Effector memory CD4-positive, alpha-beta T cell (primary cell): ENCODE measurements around the gene DNAL4.
A peak's percentile ranks its signal among the peaks of the same experiment; 100 is the strongest.

ENCODE experiments used
- DNase-seq, 3 donors: peaks; one replicate each; pipeline ENCODE4 v3.0.0-alpha.2; 2020
- H3K27ac ChIP-seq: 2 replicates; pipeline ENCODE4 v1.7.0; 2013; ENCODE audit warnings: mild to moderate bottlenecking, low read length, moderate library complexity; ENCODE audit not compliant: insufficient read depth, poor library complexity, severe bottlenecking
- H3K27me3 ChIP-seq: replicated peaks from 2 replicates; pipeline ENCODE4 v1.7.0; 2013; ENCODE audit warnings: mild to moderate bottlenecking, low read length; ENCODE audit not compliant: insufficient read depth, control insufficient read depth, poor library complexity, severe bottlenecking
- H3K36me3 ChIP-seq: 2 replicates; pipeline ENCODE4 v1.7.0; 2013; ENCODE audit warnings: mild to moderate bottlenecking, low read length, moderate library complexity; ENCODE audit not compliant: control insufficient read depth, insufficient read depth
- H3K4me1 ChIP-seq: 2 replicates; pipeline ENCODE4 v1.7.0; 2013; ENCODE audit warnings: low read length, mild to moderate bottlenecking; ENCODE audit not compliant: control insufficient read depth, insufficient read depth, poor library complexity, severe bottlenecking
- H3K4me3 ChIP-seq: 2 replicates; pipeline ENCODE4 v1.7.0; 2013; ENCODE audit warnings: low read length, low read depth, mild to moderate bottlenecking; ENCODE audit not compliant: insufficient read depth, poor library complexity, severe bottlenecking
- H3K9me3 ChIP-seq: 2 replicates; pipeline ENCODE4 v1.7.0; 2013; ENCODE audit warnings: mild to moderate bottlenecking, low read length, moderate library complexity; ENCODE audit not compliant: control insufficient read depth

DNAL4 gene

DNA sequence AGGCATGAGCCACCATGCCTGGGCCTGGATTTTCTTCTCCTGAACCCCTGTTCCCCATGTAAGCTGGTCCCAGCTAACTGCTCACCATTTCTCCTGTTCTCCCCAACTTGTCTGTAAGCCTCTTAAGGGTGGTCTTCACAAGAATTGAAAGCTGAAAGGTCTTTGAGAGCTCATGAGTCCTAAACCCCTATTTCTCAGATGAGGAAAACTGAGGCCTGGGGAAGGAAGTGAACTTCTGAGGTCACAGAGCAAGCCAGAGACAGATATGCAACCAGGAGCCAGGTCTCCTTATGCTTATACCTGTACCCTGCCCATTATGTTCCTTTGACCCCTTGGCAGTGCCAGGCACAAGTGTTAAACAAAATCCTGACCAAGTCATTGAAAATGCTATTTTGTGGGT lies 33.6 kb upstream of the DNAL4 start:
- DNase-seq = no peak

DNA sequence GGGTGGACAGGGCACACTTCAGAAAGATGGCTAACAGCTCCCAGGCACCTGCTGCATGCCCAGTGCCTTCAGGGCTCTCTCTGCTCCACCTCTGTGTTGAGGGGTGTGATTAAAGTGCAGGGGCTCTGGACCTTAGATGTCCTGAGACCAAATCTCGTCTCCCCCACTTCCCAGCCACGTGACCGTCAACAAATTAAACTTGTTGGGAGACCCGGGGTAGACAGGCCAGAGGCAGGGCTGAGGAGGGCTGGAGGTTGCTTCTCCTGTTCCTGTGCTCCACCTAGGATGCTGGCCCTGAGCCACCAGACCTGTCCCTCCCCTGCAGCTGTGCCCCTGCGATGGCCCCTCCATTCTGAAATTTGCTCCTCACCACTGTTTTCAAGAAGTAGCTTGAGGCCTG lies 32.9 kb upstream of the DNAL4 start:
- H3K27ac ChIP-seq = no peak overlapping the region
- no peak for DNase-seq
- H3K27me3 ChIP-seq = no peaks in the 10 kb centered on the region
- H3K4me1 ChIP-seq = no peaks in the 10 kb centered on the region
- no peaks in the 10 kb centered on the region for H3K9me3 ChIP-seq
- no peak overlapping the region for H3K4me3 ChIP-seq
- H3K36me3 ChIP-seq = no peaks in the 10 kb centered on the region

More for the DNA sequence above, 33.6 kb upstream of the DNAL4 start:
- H3K36me3 ChIP-seq = no peaks in the 10 kb centered on the region
- H3K4me3 ChIP-seq = no peak overlapping the region
- no peaks in the 10 kb centered on the region for H3K27me3 ChIP-seq
- no peaks in the 10 kb centered on the region for H3K4me1 ChIP-seq
- H3K9me3 ChIP-seq = no peaks in the 10 kb centered on the region
- H3K27ac ChIP-seq = no peak overlapping the region

DNA sequence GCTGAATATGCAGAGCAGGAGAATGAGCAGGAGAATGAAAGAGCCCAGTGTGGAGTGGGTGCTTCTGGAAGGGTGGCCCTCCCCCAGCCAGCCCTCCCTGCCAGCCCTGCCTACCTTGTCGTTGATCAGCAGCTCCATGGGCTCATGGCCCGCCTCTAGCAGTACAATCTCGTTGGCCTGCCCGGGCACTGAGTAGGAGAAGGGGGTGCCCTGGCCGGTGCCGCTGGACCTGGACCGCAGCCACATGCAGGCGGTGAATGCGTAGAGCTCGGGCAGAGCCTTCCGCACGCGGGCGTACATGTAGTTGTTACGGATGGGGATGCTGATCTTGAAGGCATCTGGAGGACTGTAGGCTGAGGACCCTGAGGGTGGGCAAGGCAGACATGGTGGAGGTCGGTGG lies 32.4 kb upstream of the DNAL4 start:
- Histone ChIP-seq H3K27ac (no peak overlapping the region), H3K4me3 (no peak overlapping the region), H3K27me3 (no peaks in the 10 kb centered on the region), H3K4me1 (no peaks in the 10 kb centered on the region), H3K9me3 (no peaks in the 10 kb centered on the region), H3K36me3 (no peaks in the 10 kb centered on the region)
- DNase-seq = no peak

DNA sequence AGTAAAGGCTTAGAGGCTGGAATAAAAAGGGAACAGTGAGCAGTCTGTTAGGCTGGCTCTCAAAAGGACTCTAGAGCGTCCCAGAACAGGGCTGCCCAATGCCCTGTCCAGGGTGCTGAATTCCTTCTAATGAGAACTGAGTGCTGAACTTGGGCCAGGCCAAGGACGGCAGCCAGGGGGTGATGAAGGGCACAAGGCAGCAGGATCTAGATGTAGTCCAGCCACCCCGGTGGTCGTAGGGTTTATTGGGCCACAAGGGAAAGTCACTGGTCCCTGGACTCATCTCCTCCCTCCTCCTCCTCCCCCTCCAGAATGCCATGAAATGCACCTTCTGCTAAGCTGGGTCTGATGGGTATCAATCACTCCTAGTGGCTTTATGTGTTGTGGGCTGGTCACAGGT lies 30.6 kb upstream of the DNAL4 start:
- Histone ChIP-seq H3K4me1 (no peaks in the 10 kb centered on the region), H3K4me3 (no peak overlapping the region), H3K9me3 (no peaks in the 10 kb centered on the region), H3K36me3 (no peaks in the 10 kb centered on the region), H3K27me3 (no peaks in the 10 kb centered on the region), H3K27ac (no peak overlapping the region)
- peak in 1 of 3 donors; percentile 8 for DNase-seq

DNA sequence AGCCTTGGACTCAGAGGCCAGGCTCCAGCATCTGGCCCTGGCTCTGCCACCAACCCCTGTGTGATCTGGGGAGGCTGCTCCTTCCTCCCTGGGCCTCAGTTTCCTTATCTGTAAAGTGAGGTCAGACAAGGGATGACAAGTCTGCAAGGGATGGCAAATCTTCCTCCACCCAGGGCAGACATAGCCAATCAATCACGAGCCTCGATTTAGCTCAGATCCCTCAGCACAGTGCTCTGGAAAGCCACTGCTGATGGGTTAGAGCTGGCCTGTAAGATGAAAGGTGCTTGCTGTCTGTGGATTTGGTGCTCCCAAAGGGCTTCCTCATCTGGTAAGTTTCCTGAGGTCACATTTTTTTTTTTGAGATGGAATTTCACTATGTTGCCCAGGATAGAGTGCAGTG lies 29.7 kb upstream of the DNAL4 start:
- Histone ChIP-seq H3K4me1 (no peaks in the 10 kb centered on the region), H3K9me3 (no peaks in the 10 kb centered on the region), H3K27me3 (no peaks in the 10 kb centered on the region), H3K36me3 (no peaks in the 10 kb centered on the region), H3K27ac (no peak overlapping the region), H3K4me3 (no peak overlapping the region)
- no peak for DNase-seq

DNA sequence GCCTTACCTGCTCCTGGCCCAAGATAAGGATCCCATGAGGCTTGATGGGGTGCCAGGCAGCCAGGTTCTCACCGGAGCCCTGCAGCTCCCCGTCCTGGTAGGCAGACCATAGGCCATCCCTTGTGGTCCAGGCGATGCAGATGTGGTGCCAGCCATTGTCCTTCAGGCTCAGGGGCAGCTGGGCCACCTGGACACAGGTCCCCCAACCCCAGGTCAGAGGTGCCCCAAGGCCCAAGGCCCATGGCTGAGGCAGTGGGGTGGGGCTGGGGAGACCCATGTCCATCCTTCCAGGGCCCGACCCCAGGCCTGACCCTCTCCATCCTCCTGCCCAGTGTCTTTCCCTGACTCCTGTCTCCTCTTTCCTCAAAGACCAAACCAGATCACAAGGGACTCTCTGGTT lies 29.1 kb upstream of the DNAL4 start:
- Histone ChIP-seq H3K9me3 (no peaks in the 10 kb centered on the region), H3K27ac (no peak overlapping the region), H3K4me1 (no peaks in the 10 kb centered on the region), H3K27me3 (no peaks in the 10 kb centered on the region), H3K36me3 (no peaks in the 10 kb centered on the region), H3K4me3 (no peak overlapping the region)
- DNase-seq = no peak

DNA sequence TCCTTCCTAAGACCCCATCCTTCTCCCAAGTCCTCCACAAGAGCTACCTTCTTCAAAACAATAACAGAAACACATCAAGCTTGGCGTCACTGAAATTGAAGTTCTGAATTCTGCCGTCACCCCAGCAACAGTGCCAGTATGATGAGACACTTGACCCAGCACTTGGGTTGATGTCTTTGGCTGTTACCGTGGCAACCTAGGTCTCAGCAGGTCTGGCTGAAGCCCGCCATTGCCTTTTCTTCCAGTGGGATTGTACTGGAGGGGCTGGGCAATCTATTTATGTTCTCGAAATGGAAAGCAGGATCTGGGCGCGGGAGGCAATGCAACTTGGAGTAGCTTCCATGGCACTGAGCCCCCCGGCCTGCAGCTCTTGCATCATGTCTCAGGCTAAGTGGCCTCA lies 26.1 kb upstream of the DNAL4 start:
- Histone ChIP-seq H3K4me1 (no peaks in the 10 kb centered on the region), H3K4me3 (no peak overlapping the region), H3K27me3 (no peaks in the 10 kb centered on the region), H3K27ac (no peak overlapping the region), H3K9me3 (no peaks in the 10 kb centered on the region), H3K36me3 (no peaks in the 10 kb centered on the region)
- DNase-seq = no peak

DNA sequence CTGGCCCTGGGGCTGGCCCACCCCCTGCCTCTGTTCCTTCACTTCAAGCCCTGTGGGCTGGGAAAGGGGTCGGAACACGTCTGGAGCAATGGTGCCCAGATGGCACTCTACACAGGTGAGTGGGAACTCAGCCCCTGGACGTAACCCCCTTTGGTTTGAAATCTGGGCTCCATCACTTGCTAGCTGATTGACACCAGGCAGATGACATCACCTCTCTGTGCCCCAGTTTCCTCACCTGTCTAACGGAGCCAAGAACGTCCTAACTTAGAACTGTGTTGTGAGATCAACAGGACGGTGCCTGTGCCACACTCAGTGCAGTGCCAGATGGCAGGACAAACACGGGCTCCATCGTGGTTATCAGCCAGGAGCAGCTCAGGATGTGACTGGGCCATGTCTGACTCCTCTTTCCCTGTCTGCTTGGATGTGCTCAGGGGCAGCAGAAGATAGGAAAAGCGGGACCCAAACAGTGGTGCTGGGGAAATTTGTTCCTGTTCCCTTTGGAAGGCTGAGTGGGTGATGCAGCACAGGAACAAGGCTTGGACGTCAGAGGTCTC lies 25.5 kb upstream of the DNAL4 start:
- Histone ChIP-seq H3K4me1 (no peaks in the 10 kb centered on the region), H3K27ac (no peak overlapping the region), H3K27me3 (no peaks in the 10 kb centered on the region), H3K36me3 (no peaks in the 10 kb centered on the region), H3K9me3 (no peaks in the 10 kb centered on the region), H3K4me3 (no peak overlapping the region)
- DNase-seq = no peak

DNA sequence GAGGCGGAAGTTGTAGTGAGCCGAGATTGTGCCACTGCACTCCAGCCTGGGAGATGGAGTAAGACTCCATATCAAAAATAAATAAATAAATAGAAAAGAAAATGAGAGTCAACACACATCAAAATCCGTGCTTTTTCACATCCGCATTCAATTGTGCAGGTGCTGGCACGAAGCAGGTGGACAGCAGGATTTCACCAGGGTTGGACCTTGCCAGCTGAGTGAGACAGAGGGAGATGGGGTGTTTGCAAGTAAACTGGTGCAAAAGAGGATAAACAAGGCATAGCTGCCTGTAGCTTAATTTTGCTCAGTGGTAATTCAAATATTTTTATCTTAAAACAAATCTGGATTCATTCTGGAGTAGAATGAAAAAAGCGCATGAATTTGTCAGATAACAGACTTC lies 23.3 kb upstream of the DNAL4 start:
- no peak overlapping the region for H3K4me3 ChIP-seq
- no peaks in the 10 kb centered on the region for H3K9me3 ChIP-seq
- DNase-seq = no peak
- H3K27ac ChIP-seq = no peak overlapping the region
- no peaks in the 10 kb centered on the region for H3K27me3 ChIP-seq
- no peaks in the 10 kb centered on the region for H3K4me1 ChIP-seq
- H3K36me3 ChIP-seq = no peaks in the 10 kb centered on the region

DNA sequence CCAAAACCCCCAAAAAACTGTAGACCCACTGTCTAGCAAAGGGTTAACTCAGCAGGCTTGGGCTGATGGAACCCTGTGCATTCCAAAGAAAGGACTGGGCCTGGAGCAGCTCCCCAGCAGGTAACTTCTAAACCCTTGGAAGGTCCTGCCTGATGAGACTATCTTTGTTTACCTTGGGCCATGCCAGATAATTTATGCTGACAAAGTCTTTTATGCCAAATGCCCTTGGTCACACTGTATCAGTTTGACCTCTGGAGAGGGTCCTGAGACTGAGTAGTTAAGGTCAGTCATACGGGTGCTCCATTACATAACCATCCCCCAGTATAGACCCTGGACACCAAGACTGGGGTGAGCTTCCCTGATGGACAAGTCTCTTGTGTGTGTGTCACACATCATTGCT lies 21.9 kb upstream of the DNAL4 start:
- no peaks in the 10 kb centered on the region for H3K9me3 ChIP-seq
- no peaks in the 10 kb centered on the region for H3K4me1 ChIP-seq
- no peak overlapping the region for H3K4me3 ChIP-seq
- H3K27me3 ChIP-seq = no peaks in the 10 kb centered on the region
- H3K36me3 ChIP-seq = no peaks in the 10 kb centered on the region
- no peak overlapping the region for H3K27ac ChIP-seq
- no peak for DNase-seq

DNA sequence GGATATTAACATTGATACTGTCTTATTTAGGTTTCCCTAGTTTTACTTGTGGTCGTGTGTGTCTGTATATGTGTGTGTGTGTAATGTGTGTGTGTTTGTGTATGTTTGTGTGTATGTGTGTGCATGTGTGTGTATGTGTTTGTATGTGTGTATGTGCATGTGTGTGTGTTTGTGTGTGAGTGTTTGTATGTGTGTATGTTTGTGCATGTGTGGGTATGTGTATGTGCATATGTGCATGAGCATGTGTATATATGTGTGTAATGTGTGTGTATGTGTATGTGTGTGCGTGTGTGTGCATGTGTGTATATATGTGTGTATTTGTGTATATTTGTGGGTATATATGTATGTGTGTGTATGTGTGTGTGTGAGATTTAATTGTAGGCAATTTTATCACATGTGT lies 17.3 kb upstream of the DNAL4 start:
- no peak for DNase-seq
- Histone ChIP-seq H3K27me3 (no peaks in the 10 kb centered on the region), H3K9me3 (no peaks in the 10 kb centered on the region), H3K4me1 (no peaks in the 10 kb centered on the region), H3K4me3 (no peak overlapping the region), H3K36me3 (no peaks in the 10 kb centered on the region), H3K27ac (no peak overlapping the region)
